ENCODE measurements around the gene LPAR2. TPM values are rescaled to one million over a fixed set of nuclear protein-coding genes. Genes with fewer than 3 reads are reported as not detected.
"Not testable (repeated sequence)": the region's sequence is repeated elsewhere in the genome, so short reads cannot be mapped to it uniquely, and the experiment has no call there.

LPAR2 gene
- total RNA-seq, 1 donor from 2014 or later = 0.33 TPM

DNA sequence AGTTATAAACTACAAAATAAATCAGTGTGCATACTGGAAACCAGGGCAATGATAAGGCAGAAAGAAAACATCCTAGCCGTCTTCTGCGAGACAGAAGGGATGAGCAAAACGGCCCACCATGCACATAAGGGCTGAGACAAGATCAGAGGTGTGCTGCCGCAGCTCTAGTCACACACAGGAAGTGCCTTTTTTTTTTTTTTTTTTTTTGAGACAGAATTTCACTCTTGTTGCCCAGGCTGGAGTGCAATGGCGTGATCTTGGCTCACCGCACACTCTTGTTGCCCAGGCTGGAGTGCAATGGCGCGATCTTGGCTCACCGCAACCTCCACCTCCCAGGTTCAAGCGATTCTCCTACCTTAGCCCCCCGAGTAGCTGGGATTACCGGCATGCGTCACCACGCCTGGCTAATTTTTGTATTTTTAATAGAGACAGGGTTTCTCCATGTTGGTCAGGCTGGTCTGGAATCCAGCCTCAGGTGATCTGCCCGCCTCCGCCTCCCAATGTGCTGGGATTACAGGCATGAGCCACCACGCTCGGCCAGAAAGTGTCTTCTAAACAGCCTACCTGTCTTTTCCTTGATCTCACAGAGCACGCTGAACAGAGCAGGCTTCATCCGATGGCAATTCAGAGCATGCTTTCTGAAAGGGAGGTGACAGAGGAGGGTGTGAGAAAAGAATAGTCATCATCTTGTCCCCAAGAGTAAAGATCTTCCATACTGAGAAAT is 29.1 kb downstream of the LPAR2 start:
- DNase-seq (ENCODE audit: low read depth, low spot score) = not testable (repeated sequence)

DNA sequence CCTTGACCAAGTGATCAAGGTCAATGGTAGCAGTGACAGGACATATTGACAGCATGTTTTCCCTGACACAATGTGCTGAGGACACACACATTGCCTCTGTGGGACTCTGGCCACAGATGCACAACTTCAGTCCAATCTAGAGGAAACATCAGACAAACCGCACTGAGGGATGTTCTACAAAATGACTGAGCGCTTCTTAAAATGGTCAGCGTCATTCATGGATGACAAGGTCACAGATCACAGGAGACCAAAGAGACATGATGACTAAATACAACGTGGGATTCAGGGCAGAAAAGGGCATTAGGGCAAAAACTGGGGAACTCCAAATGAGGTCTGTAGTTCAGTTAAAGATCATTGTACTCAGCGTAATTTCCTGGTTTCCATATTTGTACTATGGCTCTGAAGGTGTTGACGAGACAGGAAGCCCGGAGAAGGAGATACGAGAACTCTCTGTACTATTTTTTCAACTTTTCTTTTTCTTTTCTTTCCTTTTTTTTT is 30.2 kb downstream of the LPAR2 start:
- DNase-seq (ENCODE audit: low read depth, low spot score) = no peak

DNA sequence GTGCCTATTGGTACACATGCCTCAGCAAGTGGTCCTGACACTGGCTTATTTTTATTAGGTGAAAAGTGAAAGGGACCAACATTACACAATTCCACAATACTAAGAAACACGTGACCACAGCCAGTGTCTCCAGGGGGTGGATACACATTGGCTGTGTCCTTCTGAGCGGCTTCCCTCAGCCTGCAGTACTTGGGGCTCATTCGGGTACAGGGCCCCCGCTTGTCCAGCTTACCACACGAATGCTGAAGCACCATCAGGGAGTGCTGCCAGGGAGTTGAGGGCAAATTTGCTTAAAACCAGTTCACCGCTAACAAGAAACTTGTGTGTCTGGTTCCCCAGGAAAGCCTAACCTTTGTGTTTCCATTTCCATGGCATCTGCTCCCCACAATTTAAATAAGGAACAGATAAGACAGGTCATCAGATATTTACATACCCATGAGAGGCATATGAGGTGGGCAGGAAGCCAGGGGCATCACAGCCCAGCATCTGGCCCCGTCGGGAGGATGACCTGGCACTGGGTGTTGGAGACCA is 32.8 kb downstream of the LPAR2 start:
- DNase-seq (ENCODE audit: low read depth, low spot score) = no peak

DNA sequence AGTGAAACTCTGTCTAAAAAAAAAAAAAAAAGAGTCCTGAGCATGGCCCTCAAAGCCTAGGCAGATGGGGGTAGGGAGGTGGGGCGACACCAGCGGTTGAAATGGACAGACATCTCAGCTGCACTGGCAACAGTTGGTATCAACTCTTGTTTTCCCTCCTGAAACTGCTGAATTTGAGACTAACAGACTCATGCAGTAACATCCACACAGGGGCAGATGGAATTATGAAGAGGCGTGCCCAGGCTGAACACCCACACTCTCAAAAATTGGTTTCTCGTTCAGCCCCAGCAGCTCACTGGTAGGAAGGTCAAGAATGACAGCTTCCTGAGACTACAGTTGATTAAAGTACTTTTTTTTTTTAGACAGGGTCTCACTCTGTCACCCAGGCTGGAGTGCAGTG is 33.6 kb downstream of the LPAR2 start:
- DNase-seq (ENCODE audit: low read depth, low spot score) = no peak

DNA sequence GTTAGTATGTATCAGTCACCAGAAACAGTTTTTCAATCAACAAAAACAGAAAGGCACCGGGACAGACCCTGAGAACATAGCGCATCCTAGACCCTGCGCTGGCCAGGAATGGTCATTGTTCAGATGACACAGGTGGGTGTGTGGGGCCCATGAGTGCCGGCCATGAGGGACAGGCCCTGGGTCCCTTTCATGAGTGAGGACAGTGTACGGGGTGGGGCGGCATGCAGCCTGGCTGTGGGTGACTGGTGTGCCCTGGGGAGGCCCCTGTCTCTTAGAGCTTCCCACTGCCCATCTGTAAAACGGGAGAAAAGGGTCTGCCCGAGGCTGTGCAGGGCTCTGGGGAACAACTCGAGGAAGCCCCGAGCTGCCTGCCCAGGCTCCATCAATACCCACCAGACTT is 35.3 kb downstream of the LPAR2 start:
- DNase-seq (ENCODE audit: low read depth, low spot score) = no peak

DNA sequence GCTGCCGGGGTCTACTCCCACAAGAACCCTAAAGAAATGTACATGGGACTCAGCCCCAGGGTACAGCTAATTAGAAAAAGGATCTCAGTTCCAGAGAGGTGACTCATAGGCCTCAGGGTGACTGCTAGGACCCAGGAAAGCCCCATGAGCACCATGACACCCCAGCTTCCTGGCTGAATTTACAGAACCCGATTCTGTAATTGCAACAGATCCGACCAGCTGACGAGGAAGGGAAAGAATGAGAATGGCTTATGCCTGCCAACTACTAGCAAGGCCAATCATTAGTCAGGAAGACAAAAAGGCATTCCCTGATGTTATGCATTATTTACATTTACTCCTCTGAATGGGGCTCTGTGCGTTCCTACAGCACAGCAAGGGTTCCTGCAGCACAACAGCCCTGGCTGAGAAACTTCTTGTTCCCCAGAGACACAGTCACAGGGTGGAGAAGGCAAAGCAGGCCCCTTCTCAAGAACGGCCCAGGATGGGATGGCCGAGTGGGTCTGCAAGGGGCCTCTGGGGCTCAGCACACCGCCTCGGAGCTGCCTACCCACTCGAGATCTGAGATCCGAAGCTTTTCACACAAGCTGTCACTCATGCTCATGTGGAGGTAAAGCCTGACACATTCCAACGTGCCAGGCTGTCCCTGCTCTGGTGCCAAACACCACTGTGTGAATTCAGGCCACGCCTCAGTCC is 36.7 kb downstream of the LPAR2 start:
- no peak for DNase-seq (ENCODE audit: low read depth, low spot score)

DNA sequence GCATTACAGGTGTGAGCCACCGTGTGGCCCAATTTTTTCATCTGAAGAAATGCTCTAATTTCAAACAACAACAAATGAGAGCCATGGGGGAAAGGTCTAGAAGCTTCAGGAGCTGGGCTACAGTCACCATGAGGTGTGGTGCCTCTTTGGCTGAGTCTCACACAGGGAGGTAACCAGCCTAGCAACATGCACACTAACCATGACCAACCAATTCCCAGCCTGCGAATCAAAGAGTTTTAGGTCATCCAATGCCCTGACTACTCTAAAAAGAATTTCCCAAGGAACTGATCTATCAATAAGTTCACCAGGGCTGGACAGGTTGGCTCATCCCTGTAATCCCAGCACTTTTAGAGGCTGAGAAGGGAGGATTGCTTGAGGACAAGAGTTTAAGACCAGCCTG is 39.5 kb downstream of the LPAR2 start:
- DNase-seq (ENCODE audit: low read depth, low spot score) = no peak

DNA sequence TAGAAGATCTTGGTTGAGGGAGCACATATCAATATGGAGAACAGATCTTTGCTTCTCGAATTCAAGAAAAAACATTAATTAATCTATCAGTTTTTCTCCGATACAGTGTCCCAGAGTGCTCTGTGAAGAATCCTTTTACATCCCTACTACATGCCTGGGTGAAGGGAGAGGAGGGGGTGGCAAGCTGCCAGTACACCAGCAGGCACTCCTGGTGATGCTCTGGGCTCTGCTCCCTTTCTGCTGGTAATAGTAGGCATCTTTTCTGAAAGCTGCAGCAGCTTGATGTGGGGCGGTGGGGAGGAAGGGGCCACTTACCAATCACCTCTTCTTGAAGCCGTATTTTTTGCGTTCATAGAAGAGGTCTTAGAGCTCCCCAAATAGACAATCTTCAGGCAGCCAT is 40.2 kb downstream of the LPAR2 start:
- DNase-seq (ENCODE audit: low read depth, low spot score) = no peak

DNA sequence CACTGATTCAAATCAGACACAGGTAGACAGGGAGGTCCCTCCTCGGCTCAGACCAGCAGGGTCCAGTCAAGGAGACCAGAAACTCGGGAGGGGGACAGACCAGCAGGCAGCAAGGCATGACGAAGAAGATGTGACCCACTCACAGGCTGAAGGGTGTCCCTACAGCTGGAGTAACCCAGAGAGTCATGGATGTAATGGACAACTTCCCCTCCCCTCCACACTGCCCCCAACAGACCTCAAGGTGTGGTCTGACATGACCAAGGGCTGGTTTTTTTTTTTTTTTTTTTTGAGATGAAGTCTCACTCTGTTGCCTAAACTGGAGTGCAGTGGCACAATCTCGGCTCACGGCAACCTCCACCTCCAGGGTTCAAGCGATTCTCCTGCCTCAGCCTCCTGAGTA is 43.7 kb downstream of the LPAR2 start:
- no peak for DNase-seq (ENCODE audit: low read depth, low spot score)

DNA sequence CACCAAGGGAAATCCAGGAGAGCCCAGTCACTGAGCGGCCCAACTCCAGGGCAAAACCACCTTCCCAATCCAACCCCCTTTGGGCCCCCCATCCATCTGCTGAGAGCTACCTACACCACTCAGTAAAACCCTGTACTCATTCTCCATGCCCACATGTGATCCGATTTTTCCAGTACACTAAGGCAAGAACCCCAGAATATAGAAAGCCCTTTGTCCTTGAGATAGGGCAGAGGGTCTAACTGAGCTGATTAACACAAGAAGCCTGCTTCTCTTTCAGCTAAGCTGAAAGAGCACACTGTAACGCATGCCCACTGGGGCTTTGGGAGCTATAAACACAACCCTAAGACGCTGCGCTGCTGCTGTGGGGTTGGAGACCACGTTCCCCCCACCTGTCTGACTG is 45.5 kb downstream of the LPAR2 start:
- no peak for DNase-seq (ENCODE audit: low read depth, low spot score)

DNA sequence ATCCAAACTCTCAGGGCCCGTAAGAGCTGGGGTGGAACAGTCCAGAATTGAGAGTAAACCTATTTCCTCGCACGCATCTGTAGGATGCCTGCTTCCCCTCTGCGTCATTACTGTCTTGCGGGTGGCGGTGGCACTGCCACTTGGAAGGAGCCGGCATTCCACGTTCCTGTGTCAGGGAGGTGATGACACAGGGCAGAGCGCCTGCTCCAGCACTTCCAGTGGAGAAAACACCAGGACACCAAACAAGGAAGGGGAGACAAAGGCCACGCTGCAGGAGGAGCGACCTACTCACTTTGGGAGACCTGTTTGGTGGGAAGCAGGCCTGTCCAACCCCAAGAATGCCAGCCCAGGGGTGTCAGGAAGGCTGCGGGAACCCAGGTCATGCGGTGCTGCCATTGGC is 46.6 kb downstream of the LPAR2 start:
- no peak for DNase-seq (ENCODE audit: low read depth, low spot score)

DNA sequence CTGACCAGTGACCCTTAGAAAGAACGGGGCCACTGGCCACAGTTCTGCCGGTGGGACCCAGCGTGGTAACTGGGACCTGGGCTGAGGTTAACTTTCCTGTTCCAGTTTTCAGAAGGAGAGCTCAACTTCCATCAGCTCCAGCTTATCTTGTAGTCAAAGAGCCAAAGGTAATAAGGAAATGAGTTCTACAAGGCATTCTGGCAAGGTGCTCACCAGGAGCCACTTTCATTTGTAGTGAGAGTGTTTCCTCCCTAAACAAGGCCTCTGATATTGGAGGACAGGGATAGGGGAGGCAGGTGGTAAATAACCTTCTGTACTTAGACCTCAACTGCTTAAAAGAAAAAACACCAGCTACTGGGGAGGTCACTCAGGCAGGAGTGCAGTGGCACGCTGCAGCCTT is 47.6 kb downstream of the LPAR2 start:
- DNase-seq (ENCODE audit: low read depth, low spot score) = no peak

DNA sequence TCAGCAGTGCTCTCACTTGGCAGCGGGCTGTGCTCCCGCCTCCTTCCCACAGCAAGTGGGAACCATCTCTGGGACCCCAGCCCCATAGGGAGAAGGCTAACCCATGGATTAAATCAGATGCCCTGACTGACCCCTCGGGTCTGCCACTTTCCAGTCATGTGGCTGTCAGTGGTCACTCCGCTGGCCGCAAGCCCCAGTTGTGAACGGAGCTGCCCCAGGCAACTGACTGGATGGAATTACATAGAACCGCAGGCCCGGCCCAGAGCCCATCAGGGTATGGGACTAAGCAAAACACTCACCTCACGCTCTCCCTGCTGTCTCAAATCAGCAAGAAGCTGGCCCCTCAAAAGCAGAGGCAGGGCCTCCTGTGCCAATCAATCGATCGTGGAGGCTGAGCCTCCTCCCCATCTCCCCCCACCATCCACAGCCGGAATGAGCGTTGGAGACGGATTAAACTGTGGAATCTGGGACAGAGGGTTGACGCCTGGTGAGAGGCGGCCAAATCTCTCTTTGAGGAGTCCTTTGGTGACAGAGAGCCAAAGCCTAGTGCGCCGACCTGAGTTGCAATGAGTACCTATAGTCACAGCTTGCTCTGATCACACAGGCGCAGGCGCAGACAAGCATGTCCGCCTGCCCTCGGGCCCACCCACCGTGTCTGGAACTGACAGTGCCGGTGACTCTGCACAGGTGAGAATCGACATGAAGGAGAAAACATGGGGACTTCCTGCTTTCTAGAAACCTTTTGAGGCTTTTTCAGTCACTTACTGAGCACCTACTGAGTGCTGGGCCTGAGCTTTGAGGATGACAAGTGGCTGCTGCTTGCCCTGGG is 48.3 kb downstream of the LPAR2 start:
- DNase-seq (ENCODE audit: low read depth, low spot score) = no peak

DNA sequence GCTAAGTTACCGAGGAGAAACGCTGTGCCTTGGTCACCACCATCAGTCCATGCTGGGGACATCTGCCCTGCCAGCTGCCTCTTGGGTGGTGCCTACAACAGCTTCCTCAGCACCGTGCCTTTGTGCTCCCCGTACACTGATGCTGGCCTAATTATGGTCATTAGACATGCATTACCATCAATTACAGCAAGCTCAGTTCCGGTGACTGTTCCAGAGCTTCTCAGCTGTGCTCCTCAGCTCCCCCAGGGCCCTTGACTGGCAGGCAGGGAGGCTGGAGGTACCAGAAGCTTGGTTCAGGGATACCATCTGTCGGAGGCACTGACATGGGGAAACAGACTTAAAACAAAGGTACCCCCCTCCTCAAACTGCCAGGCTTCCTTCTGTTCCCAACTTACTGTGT is 49.8 kb downstream of the LPAR2 start:
- DNase-seq (ENCODE audit: low read depth, low spot score) = no peak

DNA sequence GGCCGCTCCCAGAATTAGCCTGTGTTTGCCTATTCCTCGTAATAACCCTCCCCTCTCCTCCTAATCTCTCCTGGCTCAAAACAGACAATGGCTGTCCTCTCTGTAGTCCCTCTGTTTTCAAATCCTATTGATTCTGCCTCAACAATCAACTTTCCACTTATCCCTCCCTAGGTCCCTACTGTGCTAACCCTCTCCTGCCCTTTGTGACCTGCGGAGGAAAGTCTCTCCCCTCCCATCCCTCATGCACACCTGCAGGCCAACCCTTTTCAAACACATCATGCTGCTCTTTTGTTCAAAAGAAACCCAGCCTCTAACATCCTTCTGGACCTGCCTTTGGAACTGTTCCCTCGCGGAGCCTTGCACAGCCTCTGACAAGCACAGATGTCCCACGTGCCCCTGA is 52.6 kb downstream of the LPAR2 start:
- DNase-seq (ENCODE audit: low read depth, low spot score) = no peak

Other genes starting within 250 kb of the LPAR2 start
- gene GATAD2A, start 222.5 kb downstream of the LPAR2 start, total RNA-seq = 67.4 and 72.9 TPM in 2 replicates
- 0.79 and 1.3 TPM in 2 replicates for gene TSSK6, start 112.7 kb downstream of the LPAR2 start, total RNA-seq
- 152 and 173 TPM in 2 replicates for gene NDUFA13, start 112.0 kb downstream of the LPAR2 start, total RNA-seq
- 0.13 and 0.28 TPM in 2 replicates for gene YJEFN3, start 99.3 kb downstream of the LPAR2 start, total RNA-seq
- gene CILP2, start 90.0 kb downstream of the LPAR2 start, total RNA-seq = not detected in 2 replicates
- 0.07 TPM in 2 replicates for gene PBX4, start 9.5 kb downstream of the LPAR2 start, total RNA-seq
- 7.2 and 9.2 TPM in 2 replicates for gene GMIP, start 15.4 kb upstream of the LPAR2 start, total RNA-seq
- gene ATP13A1, start 35.5 kb upstream of the LPAR2 start, total RNA-seq = 21.9 and 26.6 TPM in 2 replicates
- 11.0 and 15.7 TPM in 2 replicates for gene ZNF101, start 40.6 kb upstream of the LPAR2 start, total RNA-seq
- 3.7 and 5.2 TPM in 2 replicates for gene ZNF14, start 104.9 kb upstream of the LPAR2 start, total RNA-seq
- gene ZNF506, start 193.5 kb upstream of the LPAR2 start, total RNA-seq = 1.4 and 8.0 TPM in 2 replicates
- gene ZNF253, start 237.7 kb upstream of the LPAR2 start, total RNA-seq = 1.7 and 3.5 TPM in 2 replicates